H54 (cell line): ENCODE results near the gene UQCRH.
"Not testable (repeated sequence)": the region's sequence is repeated elsewhere in the genome, so short reads cannot be mapped to it uniquely, and the experiment has no call there.

Source experiments
- DNase-seq: peaks from one replicate; pipeline ENCODE4 v3.0.0; 2011; ENCODE audit warnings: low spot score, mixed read lengths; ENCODE audit not compliant: insufficient read length
- FAIRE-seq: peaks from 3 replicates; lab custom pipeline; 2011; peaks lifted over from hg19 to GRCh38; lab: Jason Lieb, UNC
- POLR2A ChIP-seq: IDR thresholded peaks from 2 replicates; pipeline ENCODE4 v1.6.1; 2011; ENCODE audit warnings: low read depth, mild to moderate bottlenecking, low read length

Gene UQCRH

DNA sequence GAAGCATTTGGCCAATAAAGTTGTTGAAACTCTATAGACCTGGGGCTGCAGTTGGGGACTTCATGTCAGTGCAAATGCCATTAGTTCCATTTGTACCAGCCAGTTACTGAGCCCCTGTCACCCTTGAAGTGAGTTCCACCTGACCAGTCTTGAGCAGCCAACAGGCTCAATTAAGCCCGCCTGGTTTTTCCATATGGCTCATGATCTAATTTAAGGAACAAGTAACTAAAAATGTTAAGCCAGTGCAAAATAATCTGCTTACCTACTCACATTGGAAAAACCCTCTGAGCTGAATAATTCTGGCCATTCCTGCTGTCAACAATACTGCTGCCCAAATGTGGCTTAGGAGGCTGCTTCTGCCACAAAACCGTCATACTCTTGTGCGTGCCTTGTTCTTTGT, 58.7 kb downstream of the UQCRH start:
- no peak for FAIRE-seq
- no peak for TF ChIP-seq POLR2A
- DNase-seq: no peak

DNA sequence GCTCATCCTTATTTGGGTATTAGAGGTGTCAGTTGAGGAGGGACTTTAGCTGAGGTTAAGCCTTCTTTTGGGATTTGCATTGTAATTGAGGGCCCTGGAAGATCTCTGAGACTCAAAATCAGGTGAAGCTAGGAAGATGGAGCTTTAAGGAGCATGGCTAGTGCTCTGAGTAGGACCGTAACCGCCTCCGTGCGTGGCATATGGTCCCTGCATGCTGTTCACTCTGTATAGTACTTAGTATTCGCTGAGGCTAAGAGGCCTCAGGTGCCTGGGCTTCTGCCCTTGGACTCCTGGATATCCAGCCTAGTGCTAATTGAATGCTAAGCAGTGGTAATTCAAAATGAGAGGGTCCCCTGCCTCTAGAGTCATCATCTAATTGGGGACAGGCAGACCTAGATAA, 59.6 kb downstream of the UQCRH start:
- no peak for TF ChIP-seq POLR2A
- DNase-seq (no peak), FAIRE-seq (no peak)

DNA sequence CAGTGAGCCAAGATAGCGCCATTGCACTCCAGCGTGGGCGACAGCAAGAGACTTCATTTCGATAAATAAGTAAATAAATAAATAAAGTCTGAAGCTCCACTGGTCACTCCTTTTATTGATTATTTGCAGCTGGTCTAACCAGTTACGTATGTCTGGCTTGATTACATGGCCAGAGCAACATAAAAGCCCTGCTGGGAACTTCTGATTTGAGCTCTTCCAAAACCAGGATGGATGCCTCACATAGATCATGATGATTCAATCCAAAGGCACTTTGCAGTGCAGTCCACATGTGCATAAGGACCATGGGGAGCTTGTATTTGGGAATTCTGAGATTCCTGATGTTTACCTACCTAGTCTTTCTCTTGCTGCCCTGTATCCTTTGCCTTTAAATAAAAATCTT, 61.1 kb downstream of the UQCRH start:
- DNase-seq: no peak
- FAIRE-seq: no peak

DNA sequence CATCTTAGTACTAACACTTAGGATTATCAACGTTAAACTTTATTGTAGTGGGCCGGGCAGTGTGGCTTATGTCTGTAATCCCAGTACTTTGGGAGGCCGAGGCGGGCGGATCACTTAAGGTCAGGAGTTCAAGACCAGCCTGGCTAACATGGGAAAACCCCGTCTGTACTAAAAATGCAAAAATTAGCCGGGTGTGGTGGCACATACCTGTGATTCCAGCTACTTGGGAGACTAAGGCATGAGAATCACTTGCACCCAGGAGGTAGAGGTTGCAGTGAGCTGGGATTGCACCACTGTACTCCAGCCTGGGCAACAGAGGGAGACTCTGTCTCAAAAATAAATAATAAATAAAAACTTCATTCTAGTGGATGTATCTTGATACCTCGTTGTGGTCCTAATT, 62.3 kb downstream of the UQCRH start:
- not testable (repeated sequence) for DNase-seq, FAIRE-seq

More for the DNA sequence above, 61.1 kb downstream of the UQCRH start:
- TF ChIP-seq POLR2A: no peak
